Body of pancreas (tissue), 4 donors: ENCODE measurements around the gene NXPH3.

Experiments used
- POLR2A ChIP-seq, 3 donors: fragments of 450-650 bp; IDR thresholded peaks; one replicate each; pipeline ENCODE4 v1.6.1; 2016; ENCODE audit warnings: antibody characterized with exemption in 3 of 3, mild to moderate bottlenecking in 2 of 3
- TF ChIP-seq, protein P1 (sequence below), 7 experiments: fragments of 450-650 bp in 4 of 7; fragments of 200-600 bp in 3 of 7; sonication (generic) in 3 of 7; IDR thresholded peaks; one replicate each; pipeline ENCODE4 v1.5.1; 2016 to 2019; ENCODE audit warnings: antibody characterized with exemption in 7 of 7

DNA sequence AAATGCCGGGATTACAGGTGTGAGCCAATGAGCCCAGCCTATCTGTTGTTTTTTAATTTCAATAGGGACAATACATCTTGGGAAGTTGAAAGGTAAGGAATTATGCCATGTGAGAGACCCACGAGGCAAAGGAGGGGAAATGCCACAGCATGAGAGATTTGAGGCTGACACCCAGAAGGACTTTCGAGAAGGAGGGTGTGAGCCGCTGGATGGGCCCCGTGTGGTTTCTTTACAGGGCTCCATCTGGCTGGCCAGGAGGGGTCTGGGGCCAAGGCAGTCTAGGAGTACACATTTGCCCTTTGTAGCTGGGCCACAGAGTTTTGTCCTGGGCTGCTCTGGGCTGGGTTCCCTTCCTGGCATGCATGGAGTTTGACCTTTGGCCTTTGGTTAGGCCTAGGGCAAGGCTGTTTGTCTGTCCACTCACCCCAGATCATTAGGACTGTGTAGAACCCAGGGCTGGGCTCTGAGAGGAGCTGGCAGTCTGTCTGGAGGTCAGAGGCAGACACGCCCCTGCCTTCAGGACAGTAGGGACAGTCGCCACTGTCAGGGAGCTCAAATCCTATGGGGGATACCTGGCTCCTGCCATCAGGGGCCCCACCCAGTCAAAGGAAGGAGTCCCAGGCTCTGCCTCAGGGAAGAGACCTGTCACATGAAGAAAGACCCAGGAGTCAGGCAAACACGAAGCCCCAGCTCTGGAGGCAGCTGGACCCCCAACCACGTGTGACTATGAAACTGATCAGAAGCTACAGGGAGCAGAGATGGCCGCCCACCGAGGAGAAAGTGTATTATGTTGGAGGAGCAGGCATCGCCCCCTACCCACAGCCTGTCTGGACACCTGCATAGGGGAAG lies 24.2 kb upstream of the NXPH3 start:
- TF ChIP-seq, protein P1, sequence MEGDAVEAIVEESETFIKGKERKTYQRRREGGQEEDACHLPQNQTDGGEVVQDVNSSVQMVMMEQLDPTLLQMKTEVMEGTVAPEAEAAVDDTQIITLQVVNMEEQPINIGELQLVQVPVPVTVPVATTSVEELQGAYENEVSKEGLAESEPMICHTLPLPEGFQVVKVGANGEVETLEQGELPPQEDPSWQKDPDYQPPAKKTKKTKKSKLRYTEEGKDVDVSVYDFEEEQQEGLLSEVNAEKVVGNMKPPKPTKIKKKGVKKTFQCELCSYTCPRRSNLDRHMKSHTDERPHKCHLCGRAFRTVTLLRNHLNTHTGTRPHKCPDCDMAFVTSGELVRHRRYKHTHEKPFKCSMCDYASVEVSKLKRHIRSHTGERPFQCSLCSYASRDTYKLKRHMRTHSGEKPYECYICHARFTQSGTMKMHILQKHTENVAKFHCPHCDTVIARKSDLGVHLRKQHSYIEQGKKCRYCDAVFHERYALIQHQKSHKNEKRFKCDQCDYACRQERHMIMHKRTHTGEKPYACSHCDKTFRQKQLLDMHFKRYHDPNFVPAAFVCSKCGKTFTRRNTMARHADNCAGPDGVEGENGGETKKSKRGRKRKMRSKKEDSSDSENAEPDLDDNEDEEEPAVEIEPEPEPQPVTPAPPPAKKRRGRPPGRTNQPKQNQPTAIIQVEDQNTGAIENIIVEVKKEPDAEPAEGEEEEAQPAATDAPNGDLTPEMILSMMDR (IDR thresholded peaks at IDR 0.05): no peak
- TF ChIP-seq POLR2A (IDR thresholded peaks at IDR 0.05): no peak
